ENCODE results near the gene NRBP1.

NRBP1 gene

GRCh38 chr2:27428213-27428977 lies at the start of gene NRBP1:
Gene NRBP1, plus strand, starts transcription at chr2:27428631. Its CDS starts 4,643 bp downstream, at chr2:27433274.
- peak; percentile 88 for DNase-seq (ENCODE audit: low spot score)

- DNase-seq (ENCODE audit: low spot score) = no peak
These were observed 49.6 kb upstream of the NRBP1 start for GRCh38 chr2:27378809-27379290.

DNA sequence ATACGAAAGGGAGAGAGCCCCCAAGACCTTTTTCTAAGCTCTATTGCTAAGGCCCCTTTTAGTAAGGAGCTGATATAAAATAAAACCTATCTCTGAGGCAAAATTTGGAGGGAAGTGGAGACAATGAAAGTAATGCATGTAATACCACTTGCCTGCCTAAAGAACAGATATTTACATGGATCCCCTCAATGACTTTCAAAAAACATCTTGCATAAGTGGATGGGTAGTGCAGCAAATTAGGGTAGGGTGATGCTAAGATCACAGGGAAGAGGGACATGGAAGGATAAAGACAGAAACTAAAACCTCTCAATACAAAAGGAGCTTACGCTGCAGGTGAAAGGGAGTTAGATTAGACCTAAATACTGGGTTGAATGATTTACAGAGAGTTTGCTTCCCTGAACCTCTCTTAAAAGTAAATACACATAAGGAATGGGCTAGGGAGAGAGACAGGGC lies 49.0 kb upstream of the NRBP1 start:
- no peak for DNase-seq (ENCODE audit: low spot score)

DNA sequence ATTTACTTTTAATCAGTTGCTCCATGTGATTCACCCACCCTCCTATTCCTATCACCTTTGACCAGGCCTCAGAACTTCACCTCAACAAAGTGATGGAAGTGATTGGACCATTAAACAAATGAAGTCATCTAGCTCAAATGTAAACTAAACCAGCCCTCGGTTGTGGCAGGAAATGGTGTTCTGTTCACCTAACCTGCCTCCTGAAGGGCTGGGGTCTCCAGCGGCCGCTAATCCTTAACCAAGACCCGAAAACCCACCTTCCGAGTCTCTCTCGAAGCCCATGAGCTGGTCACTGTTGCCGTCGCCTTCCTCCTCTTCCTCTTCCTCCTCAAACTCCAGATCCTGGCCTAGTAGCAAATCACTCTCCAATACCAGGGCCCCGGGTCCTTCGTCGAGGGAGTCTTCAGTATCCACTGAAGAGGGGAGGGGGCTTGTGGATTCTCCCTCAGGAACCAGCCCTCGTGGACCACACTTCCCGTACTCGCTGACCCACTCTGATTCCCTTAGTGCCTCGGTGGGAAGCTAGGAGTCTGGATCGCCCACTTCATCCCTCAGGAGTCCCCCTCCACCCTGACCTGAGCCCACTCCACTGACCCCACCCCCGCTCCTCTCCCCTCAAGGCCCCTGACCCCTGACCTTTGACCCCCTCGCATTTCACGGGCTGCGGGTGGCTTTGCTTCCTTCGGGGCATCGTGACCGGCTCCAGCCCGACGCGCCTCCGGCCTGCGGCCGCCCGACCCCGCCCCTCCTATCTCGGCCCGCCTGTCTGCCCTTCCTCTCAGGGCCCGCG lies 48.4 kb upstream of the NRBP1 start:
- DNase-seq (ENCODE audit: low spot score) = peak; percentile 32

- peak; percentile 90 for DNase-seq (ENCODE audit: low spot score)
These were observed 47.5 kb upstream of the NRBP1 start, which contains the start of gene ZNF513 for GRCh38 chr2:27380626-27381545. Gene ZNF513, minus strand, starts transcription at chr2:27380734. Its CDS starts 208 bp downstream, at chr2:27380526.

- DNase-seq (ENCODE audit: low spot score) = no peak
These were observed 46.8 kb upstream of the NRBP1 start for GRCh38 chr2:27381577-27382181.

- DNase-seq (ENCODE audit: low spot score) = peak; percentile 66
These were observed 37.4 kb upstream of the NRBP1 start for GRCh38 chr2:27390822-27391679.

DNA sequence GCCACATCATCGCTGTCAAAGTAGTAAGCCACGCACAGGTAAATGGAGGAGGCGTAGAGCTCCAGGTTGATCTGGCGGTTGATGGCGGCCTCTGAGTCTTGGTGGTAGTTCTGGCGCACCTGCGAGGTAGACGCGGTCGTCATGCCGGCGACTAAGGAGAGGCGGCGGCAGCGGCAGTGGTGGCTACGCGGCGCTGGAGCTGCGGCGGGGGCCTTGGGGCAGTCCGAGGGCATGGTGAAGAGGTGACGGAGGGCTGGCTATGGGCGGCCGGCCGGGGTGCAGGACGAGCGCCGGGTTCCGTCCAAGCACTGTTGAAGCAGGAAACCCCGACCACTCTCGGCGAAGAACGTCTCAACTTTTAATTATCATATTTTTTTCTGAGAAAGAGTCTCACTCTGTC lies 35.2 kb upstream of the NRBP1 start:
- DNase-seq (ENCODE audit: low spot score) = no peak

GRCh38 chr2:27398962-27399361 lies 29.5 kb upstream of the NRBP1 start:
- no peak for DNase-seq (ENCODE audit: low spot score)

DNA sequence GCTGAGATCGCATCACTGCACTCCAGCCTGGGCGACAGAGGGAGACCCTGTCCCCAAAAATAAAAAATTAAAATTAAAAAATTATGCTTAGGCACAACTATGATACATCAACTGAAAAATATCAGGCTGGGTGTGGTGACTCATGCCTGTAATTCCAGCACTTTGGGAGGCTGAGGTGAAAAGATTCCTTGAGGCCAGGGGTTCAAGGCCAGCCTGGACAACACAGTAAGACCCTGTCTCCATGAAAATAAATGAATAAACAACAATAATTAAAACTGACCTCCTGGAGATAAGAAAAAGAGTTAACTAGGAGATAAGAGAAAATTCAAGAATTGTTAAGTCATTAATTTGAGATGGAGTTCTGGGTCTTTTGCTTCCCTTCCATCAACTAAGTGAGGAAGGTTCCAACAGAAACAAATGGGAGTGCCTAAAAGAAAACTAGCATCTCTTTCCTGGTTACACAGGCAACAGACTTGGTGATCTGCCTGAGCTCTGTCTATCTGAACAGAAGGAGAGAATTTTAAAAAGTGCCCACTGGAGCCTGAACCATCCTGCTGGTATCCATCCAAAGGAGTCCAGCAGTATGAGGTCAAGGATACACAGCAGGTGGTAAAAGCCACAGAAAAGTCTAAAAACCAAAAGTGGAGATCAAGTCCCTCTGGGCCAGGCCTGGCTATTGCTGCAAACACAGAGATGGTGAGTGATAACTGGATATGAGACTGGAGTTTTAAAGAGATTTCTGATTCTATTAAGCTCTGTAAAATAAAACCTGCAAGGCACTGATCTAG lies 27.9 kb upstream of the NRBP1 start:
- DNase-seq (ENCODE audit: low spot score) = no peak

GRCh38 chr2:27407798-27408491 lies 20.5 kb upstream of the NRBP1 start:
- no peak for DNase-seq (ENCODE audit: low spot score)

GRCh38 chr2:27408601-27409320 lies 19.7 kb upstream of the NRBP1 start:
- DNase-seq (ENCODE audit: low spot score) = no peak

- DNase-seq (ENCODE audit: low spot score) = peak; percentile 95
These were observed 18.9 kb upstream of the NRBP1 start, which contains the start of gene PPM1G for GRCh38 chr2:27409321-27410073. Gene PPM1G, minus strand, starts transcription at chr2:27409591. Its CDS starts 169 bp downstream, at chr2:27409422.

GRCh38 chr2:27412419-27413152 lies 15.8 kb upstream of the NRBP1 start:
- no peak for DNase-seq (ENCODE audit: low spot score)

DNA sequence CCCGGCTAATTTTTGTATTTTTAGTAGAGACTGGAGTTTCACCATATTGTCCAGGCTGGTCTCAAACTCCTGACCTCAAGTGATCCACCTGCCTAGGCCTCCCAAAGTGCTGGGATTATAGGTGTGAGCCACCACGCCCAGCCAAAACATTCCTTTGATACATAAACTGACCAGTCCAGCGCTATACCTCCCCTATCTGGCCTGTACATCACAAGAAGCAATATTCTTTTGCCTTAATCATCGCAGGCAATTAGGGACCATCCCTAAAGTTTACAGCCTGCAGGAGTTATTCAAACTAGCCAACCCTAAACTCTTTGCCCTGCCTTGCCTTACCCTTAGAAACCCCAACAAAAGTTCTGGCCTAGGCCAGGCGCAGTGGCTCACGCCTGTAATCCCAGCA lies 12.3 kb upstream of the NRBP1 start:
- DNase-seq (ENCODE audit: low spot score) = no peak

DNA sequence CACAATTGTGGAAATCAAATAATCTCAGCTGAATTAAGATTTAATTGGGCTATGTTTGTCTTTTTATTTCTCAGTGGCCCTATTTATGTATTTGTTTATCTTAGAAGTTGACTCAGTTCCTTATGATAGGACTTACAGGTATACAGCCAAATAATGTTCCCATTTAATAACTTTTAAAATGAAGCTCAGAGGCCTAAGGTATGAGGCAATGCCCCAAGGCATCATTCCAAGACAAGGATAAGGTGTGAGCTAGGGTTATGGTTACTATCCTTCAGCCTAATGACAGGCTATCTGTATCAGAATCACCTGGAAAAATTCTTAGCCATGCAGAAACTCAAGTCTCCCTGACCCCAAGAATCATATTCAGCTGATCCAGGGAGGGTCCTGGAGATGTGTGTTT lies 7.4 kb upstream of the NRBP1 start:
- no peak for DNase-seq (ENCODE audit: low spot score)

Measured in CD4-positive, alpha-beta T cell treated with Interleukin-2 at 100 ng/mL for 4 hours (primary cell).